Measurements from ENCODE around the gene UGT2B11.
"Not testable (repeated sequence)": the region's sequence is repeated elsewhere in the genome, so short reads cannot be mapped to it uniquely, and the experiment has no call there.

GRCh38 chr4:69181519-69182169 lies 32.9 kb downstream of the UGT2B11 start:
- TF ChIP-seq, protein P1, sequence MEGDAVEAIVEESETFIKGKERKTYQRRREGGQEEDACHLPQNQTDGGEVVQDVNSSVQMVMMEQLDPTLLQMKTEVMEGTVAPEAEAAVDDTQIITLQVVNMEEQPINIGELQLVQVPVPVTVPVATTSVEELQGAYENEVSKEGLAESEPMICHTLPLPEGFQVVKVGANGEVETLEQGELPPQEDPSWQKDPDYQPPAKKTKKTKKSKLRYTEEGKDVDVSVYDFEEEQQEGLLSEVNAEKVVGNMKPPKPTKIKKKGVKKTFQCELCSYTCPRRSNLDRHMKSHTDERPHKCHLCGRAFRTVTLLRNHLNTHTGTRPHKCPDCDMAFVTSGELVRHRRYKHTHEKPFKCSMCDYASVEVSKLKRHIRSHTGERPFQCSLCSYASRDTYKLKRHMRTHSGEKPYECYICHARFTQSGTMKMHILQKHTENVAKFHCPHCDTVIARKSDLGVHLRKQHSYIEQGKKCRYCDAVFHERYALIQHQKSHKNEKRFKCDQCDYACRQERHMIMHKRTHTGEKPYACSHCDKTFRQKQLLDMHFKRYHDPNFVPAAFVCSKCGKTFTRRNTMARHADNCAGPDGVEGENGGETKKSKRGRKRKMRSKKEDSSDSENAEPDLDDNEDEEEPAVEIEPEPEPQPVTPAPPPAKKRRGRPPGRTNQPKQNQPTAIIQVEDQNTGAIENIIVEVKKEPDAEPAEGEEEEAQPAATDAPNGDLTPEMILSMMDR (IDR thresholded peaks at IDR 0.05; ENCODE audit: insufficient read depth, low read length), result not testable (repeated sequence)
- not testable (repeated sequence) for TF ChIP-seq REST (IDR thresholded peaks at IDR 0.05; ENCODE audit: insufficient replicate concordance, low read depth)

All from HL-60 (cell line).